ENCODE data around the gene OSER1.
"Not testable (repeated sequence)": the region's sequence is repeated elsewhere in the genome, so short reads cannot be mapped to it uniquely, and the experiment has no call there.

OSER1 gene

DNA sequence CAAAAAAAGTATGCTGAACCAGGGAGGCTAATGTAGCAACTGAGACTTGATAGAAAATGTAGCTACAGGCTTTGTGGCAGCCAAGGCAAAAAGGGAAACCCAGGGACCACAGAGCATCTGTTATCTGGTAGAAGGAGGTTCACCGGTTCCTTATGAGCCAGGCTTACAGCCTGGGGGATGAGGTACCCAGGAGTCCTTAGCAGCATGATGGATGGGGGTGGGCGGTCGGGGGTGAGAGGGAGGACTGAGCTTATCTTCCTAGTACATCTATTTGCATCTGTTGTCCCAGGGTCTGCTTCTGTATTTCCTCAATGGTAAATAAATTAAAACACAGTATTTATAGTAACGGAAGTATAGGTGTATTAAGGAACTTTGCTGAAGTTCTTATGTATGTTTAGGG lies 35.4 kb upstream of the OSER1 start:
- DNase-seq (ENCODE audit: low read depth, low spot score): no peak
- Histone ChIP-seq H3K36me3 (ENCODE audit: control insufficient read depth, insufficient read depth, low read length) (no peaks in the 10 kb centered on the region), H3K4me1 (ENCODE audit: control insufficient read depth, insufficient read depth, low read length) (no peaks in the 10 kb centered on the region; the same call in 1 of the 2 replicates), H3K27ac (ENCODE audit: low read length) (no peak overlapping the region), H3K9me3 (ENCODE audit: control insufficient read depth, insufficient read depth, low read length) (no peaks in the 10 kb centered on the region), H3K4me3 (ENCODE audit: low read length) (no peak overlapping the region), H3K27me3 (ENCODE audit: control insufficient read depth, insufficient read depth, low read length) (no peaks in the 10 kb centered on the region)
- WGBS (ENCODE audit: insufficient coverage, insufficient read length): no CpG with 5 or more reads among the region's 4 CpGs

DNA sequence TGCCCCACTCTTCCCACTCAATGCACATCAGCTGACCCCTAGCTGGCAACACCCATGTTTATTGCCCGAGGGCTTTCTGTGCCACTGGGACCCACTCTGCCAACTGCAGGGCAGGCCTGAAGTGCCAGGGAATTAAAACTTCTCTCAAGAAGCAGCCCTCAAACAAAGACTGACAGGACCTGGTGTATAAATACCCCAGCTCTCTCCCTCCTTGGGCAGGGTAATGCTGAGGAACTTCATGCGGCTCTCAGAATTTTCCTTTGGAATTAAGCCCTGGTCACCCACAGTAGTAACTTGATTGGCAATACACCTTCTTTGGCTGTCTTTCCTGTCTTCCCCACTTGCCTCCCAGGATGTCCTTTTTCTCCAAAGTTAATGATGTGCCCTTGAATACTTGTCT lies 31.2 kb upstream of the OSER1 start:
- no peak overlapping the region for H3K27ac ChIP-seq (ENCODE audit: low read length)
- DNase-seq (ENCODE audit: low read depth, low spot score): no peak
- no peaks in the 10 kb centered on the region; the same call in 1 of the 2 replicates for H3K4me1 ChIP-seq (ENCODE audit: control insufficient read depth, insufficient read depth, low read length)
- H3K9me3 ChIP-seq (ENCODE audit: control insufficient read depth, insufficient read depth, low read length): no peaks in the 10 kb centered on the region
- no peaks in the 10 kb centered on the region for H3K27me3 ChIP-seq (ENCODE audit: control insufficient read depth, insufficient read depth, low read length)
- H3K4me3 ChIP-seq (ENCODE audit: low read length): no peak overlapping the region
- H3K36me3 ChIP-seq (ENCODE audit: control insufficient read depth, insufficient read depth, low read length): no peaks in the 10 kb centered on the region
- no CpG with 5 or more reads among the region's 2 CpGs for WGBS (ENCODE audit: insufficient coverage, insufficient read length)

DNA sequence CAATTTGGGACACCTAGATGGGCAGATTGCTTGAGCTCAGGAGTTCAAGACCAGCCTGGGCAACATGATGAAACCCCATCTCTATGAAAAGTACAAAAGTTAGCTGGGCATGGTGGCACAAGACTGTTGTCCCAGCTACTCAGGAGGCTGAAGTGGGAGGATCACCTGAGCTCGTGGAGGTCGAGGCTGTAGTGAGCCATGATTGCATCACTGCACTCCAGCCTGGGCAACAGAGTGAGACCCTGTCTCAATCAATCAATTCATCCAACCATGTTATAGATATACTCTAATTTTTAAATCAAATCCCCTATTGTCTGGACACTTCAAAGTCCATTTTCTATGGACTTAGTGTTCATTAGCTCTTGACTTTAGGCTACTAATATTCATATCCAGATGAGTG lies 26.3 kb upstream of the OSER1 start:
- H3K4me3 ChIP-seq (ENCODE audit: low read length); H3K4me1 ChIP-seq (ENCODE audit: control insufficient read depth, insufficient read depth, low read length); H3K27ac ChIP-seq (ENCODE audit: low read length); H3K27me3 ChIP-seq (ENCODE audit: control insufficient read depth, insufficient read depth, low read length); H3K9me3 ChIP-seq (ENCODE audit: control insufficient read depth, insufficient read depth, low read length); H3K36me3 ChIP-seq (ENCODE audit: control insufficient read depth, insufficient read depth, low read length); DNase-seq (ENCODE audit: low read depth, low spot score): not testable (repeated sequence)
- no CpG with 5 or more reads among the region's 2 CpGs for WGBS (ENCODE audit: insufficient coverage, insufficient read length)

DNA sequence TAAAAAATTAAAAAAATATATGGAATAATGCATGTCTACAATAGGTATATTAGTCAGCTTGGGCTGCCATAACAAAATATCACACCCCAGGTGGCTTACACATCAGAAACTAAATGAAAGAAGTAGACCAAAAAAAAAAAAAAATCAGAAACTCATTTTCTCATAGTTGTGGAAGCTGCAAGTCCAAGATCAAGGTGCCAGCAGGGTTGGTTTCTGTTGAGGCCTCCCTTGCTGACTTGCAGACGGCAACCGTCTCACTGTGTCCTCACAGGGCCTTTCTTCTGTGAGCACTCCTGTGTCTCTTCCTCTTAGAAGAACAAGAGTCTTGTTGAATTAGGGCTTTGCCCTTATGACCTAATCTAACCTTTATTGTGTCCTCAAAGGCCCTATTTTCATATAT lies 25.1 kb upstream of the OSER1 start:
- DNase-seq (ENCODE audit: low read depth, low spot score): no peak
- Histone ChIP-seq H3K9me3 (ENCODE audit: control insufficient read depth, insufficient read depth, low read length) (no peaks in the 10 kb centered on the region), H3K4me3 (ENCODE audit: low read length) (no peak overlapping the region), H3K36me3 (ENCODE audit: control insufficient read depth, insufficient read depth, low read length) (no peaks in the 10 kb centered on the region), H3K27ac (ENCODE audit: low read length) (no peak overlapping the region), H3K27me3 (ENCODE audit: control insufficient read depth, insufficient read depth, low read length) (no peaks in the 10 kb centered on the region), H3K4me1 (ENCODE audit: control insufficient read depth, insufficient read depth, low read length) (0 out of 2 replicates have a peak, but pooled peaks cover 2% of the 10 kb centered on the region)
- no CpG with 5 or more reads among the region's 2 CpGs for WGBS (ENCODE audit: insufficient coverage, insufficient read length)

DNA sequence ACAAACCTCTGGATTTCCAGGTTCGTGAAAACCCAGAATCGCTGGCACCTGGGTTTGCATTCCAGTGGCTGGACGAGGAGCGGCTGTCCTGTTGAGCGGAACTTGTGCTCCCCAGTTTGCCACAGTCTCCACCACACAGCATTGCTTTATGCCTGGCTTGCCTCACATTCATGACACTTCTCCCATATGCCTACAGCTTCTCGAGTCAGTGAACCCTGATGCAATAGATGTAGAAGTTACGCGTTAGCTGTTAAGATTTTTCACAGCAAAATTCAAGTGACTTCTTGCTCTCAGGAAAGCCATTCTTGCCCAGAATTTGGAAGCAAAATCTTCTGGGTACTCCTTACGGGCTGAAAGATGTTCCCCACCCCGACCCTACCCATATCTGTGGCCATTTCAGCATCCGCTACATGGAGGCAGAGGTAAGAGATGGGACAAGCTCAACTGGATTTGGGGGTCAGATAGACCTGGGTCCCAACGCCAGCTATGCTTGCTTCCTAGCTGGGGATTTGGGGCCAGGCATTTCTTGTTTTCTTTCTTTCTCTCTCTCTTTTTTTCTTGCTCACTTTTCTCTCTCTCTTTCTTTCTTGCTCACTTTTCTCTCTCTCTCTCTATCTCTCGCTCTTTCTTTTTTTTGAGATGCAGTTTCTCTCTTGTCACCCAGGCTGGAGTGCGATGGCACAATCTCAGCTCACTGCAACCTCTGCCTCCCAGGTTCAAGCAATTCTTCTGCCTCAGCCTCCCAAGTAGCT lies 24.2 kb upstream of the OSER1 start:
- no peak for DNase-seq (ENCODE audit: low read depth, low spot score)
- Histone ChIP-seq H3K27me3 (ENCODE audit: control insufficient read depth, insufficient read depth, low read length) (no peaks in the 10 kb centered on the region), H3K4me3 (ENCODE audit: low read length) (no peak overlapping the region), H3K9me3 (ENCODE audit: control insufficient read depth, insufficient read depth, low read length) (no peaks in the 10 kb centered on the region), H3K4me1 (ENCODE audit: control insufficient read depth, insufficient read depth, low read length) (0 out of 2 replicates have a peak, but pooled peaks cover 2% of the 10 kb centered on the region), H3K27ac (ENCODE audit: low read length) (no peak overlapping the region), H3K36me3 (ENCODE audit: control insufficient read depth, insufficient read depth, low read length) (no peaks in the 10 kb centered on the region)
- no CpG with 5 or more reads among the region's 14 CpGs for WGBS (ENCODE audit: insufficient coverage, insufficient read length)

DNA sequence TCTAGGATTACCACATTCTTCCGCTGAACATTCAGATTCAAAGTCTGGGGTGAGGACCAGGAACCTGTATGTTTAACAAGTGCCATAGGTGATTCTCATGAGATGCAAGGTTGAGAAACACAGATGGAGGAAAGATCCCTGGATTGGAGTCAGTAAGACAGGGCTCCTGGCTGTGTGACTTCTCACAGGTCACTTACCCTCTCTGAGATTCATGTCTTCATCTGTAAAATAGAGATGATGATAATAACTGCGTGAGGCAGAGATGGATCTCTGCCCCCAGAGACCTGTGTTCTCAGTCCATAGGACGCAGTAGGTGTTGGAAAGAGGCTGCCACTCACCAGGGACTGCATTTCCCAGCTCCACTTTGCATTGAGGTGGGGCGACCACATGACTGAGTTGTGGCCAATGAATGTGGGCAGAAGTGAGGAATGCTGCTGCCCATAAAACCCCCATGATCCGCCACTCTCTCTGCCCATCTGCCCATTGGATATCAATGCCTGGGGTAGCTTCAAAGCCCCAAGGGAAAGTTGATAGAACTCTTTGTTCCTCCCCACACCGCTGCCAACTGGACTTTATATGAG lies 23.0 kb upstream of the OSER1 start:
- H3K27ac ChIP-seq (ENCODE audit: low read length): no peak overlapping the region
- no peak for DNase-seq (ENCODE audit: low read depth, low spot score)
- 0 out of 2 replicates have a peak, but pooled peaks cover 2% of the 10 kb centered on the region for H3K4me1 ChIP-seq (ENCODE audit: control insufficient read depth, insufficient read depth, low read length)
- H3K4me3 ChIP-seq (ENCODE audit: low read length): no peak overlapping the region
- H3K27me3 ChIP-seq (ENCODE audit: control insufficient read depth, insufficient read depth, low read length): no peaks in the 10 kb centered on the region
- no peaks in the 10 kb centered on the region for H3K36me3 ChIP-seq (ENCODE audit: control insufficient read depth, insufficient read depth, low read length)
- H3K9me3 ChIP-seq (ENCODE audit: control insufficient read depth, insufficient read depth, low read length): no peaks in the 10 kb centered on the region
- WGBS (ENCODE audit: insufficient coverage, insufficient read length): no CpG with 5 or more reads among the region's 6 CpGs

DNA sequence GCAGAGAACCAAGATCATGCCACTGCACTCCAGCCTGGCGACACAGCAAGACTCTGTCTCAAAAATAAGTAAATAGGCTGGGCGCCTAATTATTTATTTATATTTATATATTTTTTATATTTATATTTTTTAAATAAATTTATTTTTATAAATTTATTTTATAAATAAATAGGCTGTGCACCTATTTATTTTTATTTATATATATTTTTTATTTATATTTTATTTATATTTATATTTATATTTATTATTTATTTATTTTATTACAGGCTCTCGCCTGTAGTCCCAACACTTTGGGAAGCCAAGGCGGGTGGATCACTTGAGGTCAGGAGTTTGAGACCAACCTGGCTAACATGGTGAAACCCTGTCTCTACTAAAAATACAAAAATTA lies 21.9 kb upstream of the OSER1 start:
- H3K4me3 ChIP-seq (ENCODE audit: low read length); DNase-seq (ENCODE audit: low read depth, low spot score); H3K4me1 ChIP-seq (ENCODE audit: control insufficient read depth, insufficient read depth, low read length); H3K36me3 ChIP-seq (ENCODE audit: control insufficient read depth, insufficient read depth, low read length); H3K27ac ChIP-seq (ENCODE audit: low read length); H3K9me3 ChIP-seq (ENCODE audit: control insufficient read depth, insufficient read depth, low read length); H3K27me3 ChIP-seq (ENCODE audit: control insufficient read depth, insufficient read depth, low read length): not testable (repeated sequence)
- no CpG with 5 or more reads among the region's 4 CpGs for WGBS (ENCODE audit: insufficient coverage, insufficient read length)

DNA sequence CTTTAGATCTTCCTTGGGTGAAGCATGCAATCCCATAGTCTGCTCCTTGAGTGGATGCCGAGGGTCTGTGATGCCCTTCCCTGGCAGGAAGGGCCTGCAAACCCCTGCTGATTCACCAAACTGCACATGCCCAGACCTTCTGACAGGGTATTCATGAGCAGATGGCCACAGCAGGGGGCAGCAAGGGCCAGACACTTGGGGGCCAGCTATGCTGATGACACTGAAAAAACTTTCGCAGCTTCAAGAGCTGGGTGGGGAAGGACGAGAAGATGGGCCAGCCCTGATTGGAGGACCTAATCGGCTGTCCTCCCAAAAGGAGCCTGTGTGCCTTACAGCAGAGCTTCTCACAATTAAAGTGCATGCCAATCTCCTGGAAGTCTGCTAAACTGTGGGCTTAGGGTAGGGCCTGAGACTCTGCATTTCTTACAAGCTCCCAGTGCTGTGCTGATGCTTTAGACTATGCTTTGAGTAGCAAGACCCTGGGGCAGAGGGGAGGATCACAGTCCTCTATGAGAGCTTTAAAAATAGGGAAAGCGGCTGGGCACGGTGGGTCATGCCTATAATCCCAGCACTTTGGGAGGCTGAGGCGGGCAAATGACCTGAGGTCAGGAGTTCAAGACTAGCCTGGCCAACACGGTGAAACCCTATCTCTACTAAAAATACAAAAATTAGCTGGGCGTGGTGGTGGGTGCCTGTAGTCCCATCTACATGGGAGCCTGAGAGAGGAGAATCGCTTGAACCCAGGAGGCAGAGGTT lies 21.3 kb upstream of the OSER1 start:
- WGBS (ENCODE audit: insufficient coverage, insufficient read length): no CpG with 5 or more reads among the region's 10 CpGs
- Histone ChIP-seq H3K36me3 (ENCODE audit: control insufficient read depth, insufficient read depth, low read length) (no peaks in the 10 kb centered on the region), H3K27ac (ENCODE audit: low read length) (no peak overlapping the region), H3K4me1 (ENCODE audit: control insufficient read depth, insufficient read depth, low read length) (0 out of 2 replicates have a peak, but pooled peaks cover 2% of the 10 kb centered on the region), H3K27me3 (ENCODE audit: control insufficient read depth, insufficient read depth, low read length) (no peaks in the 10 kb centered on the region), H3K9me3 (ENCODE audit: control insufficient read depth, insufficient read depth, low read length) (no peaks in the 10 kb centered on the region), H3K4me3 (ENCODE audit: low read length) (no peak overlapping the region)
- DNase-seq (ENCODE audit: low read depth, low spot score): no peak

DNA sequence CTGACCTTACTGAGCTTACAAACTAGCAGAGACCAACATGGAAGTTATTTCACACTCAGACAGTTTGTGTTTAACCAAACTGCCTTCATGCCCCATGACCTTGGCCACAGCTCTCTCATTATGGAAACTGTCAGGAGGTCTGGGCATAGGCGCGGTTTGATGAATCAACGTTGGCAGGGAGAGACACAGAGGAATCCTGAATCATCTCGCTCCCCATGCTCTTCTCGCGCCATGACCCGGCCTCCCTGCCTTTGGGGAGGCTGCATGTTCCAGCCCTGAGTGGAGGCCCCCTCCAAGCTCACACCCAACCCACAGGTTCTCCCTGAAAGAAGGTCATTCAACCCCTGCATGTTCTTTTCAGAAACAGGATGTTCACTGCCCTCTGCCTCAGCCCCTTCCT lies 20.6 kb upstream of the OSER1 start:
- Histone ChIP-seq H3K27ac (ENCODE audit: low read length) (no peak overlapping the region), H3K9me3 (ENCODE audit: control insufficient read depth, insufficient read depth, low read length) (no peaks in the 10 kb centered on the region), H3K4me3 (ENCODE audit: low read length) (no peak overlapping the region), H3K36me3 (ENCODE audit: control insufficient read depth, insufficient read depth, low read length) (no peaks in the 10 kb centered on the region), H3K27me3 (ENCODE audit: control insufficient read depth, insufficient read depth, low read length) (no peaks in the 10 kb centered on the region), H3K4me1 (ENCODE audit: control insufficient read depth, insufficient read depth, low read length) (0 out of 2 replicates have a peak, but pooled peaks cover 2% of the 10 kb centered on the region)
- WGBS (ENCODE audit: insufficient coverage, insufficient read length): no CpG with 5 or more reads among the region's 7 CpGs
- no peak for DNase-seq (ENCODE audit: low read depth, low spot score)

DNA sequence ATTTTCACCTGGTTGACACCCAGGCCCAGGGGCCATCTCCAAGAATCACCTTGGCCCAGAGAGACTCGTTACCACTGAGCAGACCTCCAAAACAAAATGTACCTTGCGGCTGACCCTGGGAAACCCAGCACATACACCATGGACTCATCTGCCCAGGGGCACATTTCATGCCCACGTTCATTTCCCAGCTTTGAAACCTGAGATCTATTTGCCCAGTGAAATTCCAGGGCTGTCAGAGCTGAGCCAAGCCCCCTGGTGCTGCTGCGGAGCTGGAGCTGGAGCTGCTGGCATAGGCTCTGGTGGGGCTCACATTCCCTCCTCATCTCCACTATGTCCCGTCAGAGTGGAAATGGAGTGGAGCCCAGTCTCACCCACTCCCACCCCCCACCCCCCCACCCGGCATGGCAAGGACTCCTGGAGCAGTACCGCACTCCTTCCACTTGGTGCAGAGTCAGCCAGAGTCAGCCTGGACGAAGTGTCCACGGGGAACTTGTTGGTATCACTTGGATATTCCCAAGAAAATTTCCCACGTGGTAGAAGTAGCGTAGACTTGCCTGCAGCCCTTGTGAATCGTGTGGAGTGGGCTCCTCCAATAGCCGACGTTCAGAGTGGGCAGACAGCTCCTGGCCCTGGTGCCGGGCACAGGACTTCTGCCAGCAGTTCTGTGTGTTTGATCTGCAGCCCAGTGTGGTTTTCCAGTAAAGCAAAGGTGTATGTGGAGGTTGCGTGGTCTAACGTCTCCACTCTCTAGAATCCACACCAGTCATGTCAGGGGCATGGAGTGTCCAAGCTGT lies 18.1 kb upstream of the OSER1 start:
- Histone ChIP-seq H3K36me3 (ENCODE audit: control insufficient read depth, insufficient read depth, low read length) (no peaks in the 10 kb centered on the region), H3K4me1 (ENCODE audit: control insufficient read depth, insufficient read depth, low read length) (0 out of 2 replicates have a peak, but pooled peaks cover 2% of the 10 kb centered on the region), H3K27ac (ENCODE audit: low read length) (no peak overlapping the region), H3K9me3 (ENCODE audit: control insufficient read depth, insufficient read depth, low read length) (no peaks in the 10 kb centered on the region), H3K4me3 (ENCODE audit: low read length) (no peak overlapping the region), H3K27me3 (ENCODE audit: control insufficient read depth, insufficient read depth, low read length) (no peaks in the 10 kb centered on the region)
- WGBS (ENCODE audit: insufficient coverage, insufficient read length): no CpG with 5 or more reads among the region's 17 CpGs
- DNase-seq (ENCODE audit: low read depth, low spot score): no peak

Data from iPS DF 6.9 (cell line).